Osteoblast (primary cell): ENCODE data around the gene IFRD2. TPM values are rescaled to one million over a fixed set of nuclear protein-coding genes. Genes with fewer than 3 reads are reported as not detected.

Experiments
- DNase-seq: peaks from one replicate; pipeline ENCODE4 v3.0.0; 2011; ENCODE audit warnings: low spot score, mixed read lengths; ENCODE audit not compliant: insufficient read length; ENCODE audit errors: missing footprints
- H2AFZ ChIP-seq: 2 replicates; pipeline ENCODE4 v1.6.0; 2011; ENCODE audit warnings: mild to moderate bottlenecking, low read length
- H3K27ac ChIP-seq: 2 replicates; pipeline ENCODE4 v1.5.1; 2011; ENCODE audit warnings: mild to moderate bottlenecking, low read depth, low read length, moderate library complexity
- H3K27me3 ChIP-seq: 2 replicates; pipeline ENCODE4 v1.6.0; 2012; ENCODE audit warnings: mild to moderate bottlenecking, control low read depth, inconsistent platforms, low read length, moderate library complexity; ENCODE audit not compliant: insufficient read depth
- H3K36me3 ChIP-seq: 2 replicates; pipeline ENCODE4 v1.5.1; 2011; ENCODE audit warnings: mild to moderate bottlenecking, low read length, control low read depth, moderate library complexity; ENCODE audit not compliant: insufficient read depth
- H3K4me1 ChIP-seq: 2 replicates; pipeline ENCODE4 v1.5.1; 2011; ENCODE audit warnings: mild to moderate bottlenecking, low read length, control low read depth, moderate library complexity; ENCODE audit not compliant: insufficient read depth
- H3K4me2 ChIP-seq: 2 replicates; pipeline ENCODE4 v1.6.0; 2011; ENCODE audit warnings: mild to moderate bottlenecking, low read length; ENCODE audit not compliant: insufficient read depth
- H3K4me3 ChIP-seq: fragments of 200-600 bp; sonication (generic); 3 replicates; pipeline ENCODE4 v1.5.1; 2012; ENCODE audit warnings: mild to moderate bottlenecking, low read length, inconsistent platforms; ENCODE audit not compliant: insufficient read depth
- H3K79me2 ChIP-seq: 2 replicates; pipeline ENCODE4 v1.6.0; 2012; ENCODE audit warnings: mild to moderate bottlenecking, low read length, control low read depth, inconsistent platforms; ENCODE audit not compliant: insufficient read depth
- H3K9me3 ChIP-seq: 2 replicates; pipeline ENCODE4 v1.5.1; 2011; ENCODE audit warnings: low read depth, low read length, control low read depth
- H4K20me1 ChIP-seq: 2 replicates; pipeline ENCODE4 v1.6.0; 2012; ENCODE audit warnings: mild to moderate bottlenecking, low read length, control low read depth; ENCODE audit not compliant: insufficient read depth
- CTCF ChIP-seq: IDR thresholded peaks from 2 replicates; pipeline ENCODE4 v1.5.1; 2011; ENCODE audit warnings: mild to moderate bottlenecking, low read depth, low read length, moderate library complexity; ENCODE audit errors: extremely low read depth
- total RNA-seq: library from RNA; depleted of rRNA; stranded (reverse); fragments of >200 nt; gene quantifications from 2 replicates; pipeline ENCODE4 v1.2.3, GENCODE V29; 2012

Gene IFRD2
- total RNA-seq, 1 donor, result 65.1 TPM

DNA sequence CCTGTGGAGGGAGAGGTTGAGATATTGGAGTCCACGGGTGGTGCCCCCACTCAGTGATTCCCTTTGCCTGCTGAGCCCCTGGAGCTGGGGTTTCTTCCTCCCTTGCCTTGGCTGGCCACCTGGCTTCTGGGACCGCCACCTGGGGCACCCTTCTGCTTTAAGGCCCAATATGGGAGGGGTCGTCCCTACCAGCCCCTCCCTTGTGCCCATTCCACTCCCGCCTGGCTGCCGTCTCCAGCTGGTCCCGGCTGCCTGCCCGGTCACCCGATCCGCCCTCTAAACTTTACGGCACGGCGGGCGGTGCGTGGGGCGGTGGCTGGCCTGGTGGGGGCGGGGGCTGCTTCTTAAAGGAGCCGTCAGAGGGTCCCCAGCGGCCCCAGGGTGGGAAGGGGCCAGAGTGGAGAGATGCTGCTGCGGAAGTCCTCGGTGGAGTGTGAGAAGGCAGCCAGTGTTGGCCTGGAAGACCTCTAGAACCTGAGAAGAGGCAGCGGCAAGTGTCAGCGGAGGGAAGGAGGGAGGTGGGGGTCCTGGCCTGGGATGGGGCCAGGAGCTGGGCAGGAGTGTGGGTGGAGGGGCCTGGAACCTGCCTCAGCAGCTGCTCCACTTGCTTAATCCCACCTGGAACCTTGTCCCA is 24.8 kb downstream of the IFRD2 start:
- H3K9me3 ChIP-seq, result no peaks in the 10 kb centered on the region
- TF ChIP-seq CTCF, result no peak
- H3K4me2 ChIP-seq, result peak overlapping the region; percentile 59
- H3K4me3 ChIP-seq, result peak overlapping the region; percentile 60
- H4K20me1 ChIP-seq, result no peaks in the 10 kb centered on the region
- no peak overlapping the region for H2AFZ ChIP-seq
- H3K36me3 ChIP-seq, result no peaks in the 10 kb centered on the region
- no peak for DNase-seq
- no peaks in the 10 kb centered on the region for H3K79me2 ChIP-seq
- H3K27ac ChIP-seq, result no peak overlapping the region
- no peaks in the 10 kb centered on the region for H3K27me3 ChIP-seq
- peaks cover 47% of the 10 kb centered on the region for H3K4me1 ChIP-seq

- no peaks in the 10 kb centered on the region for H3K27me3 ChIP-seq
- H3K4me2 ChIP-seq, result peak overlapping the region; percentile 59
- no peak for DNase-seq
- peaks cover 47% of the 10 kb centered on the region for H3K4me1 ChIP-seq
- no peaks in the 10 kb centered on the region for H3K9me3 ChIP-seq
- peak overlapping the region; percentile 60 for H3K4me3 ChIP-seq
- H3K27ac ChIP-seq, result no peak overlapping the region
- H2AFZ ChIP-seq, result no peak overlapping the region
- no peaks in the 10 kb centered on the region for H3K36me3 ChIP-seq
- no peak for TF ChIP-seq CTCF
- no peaks in the 10 kb centered on the region for H3K79me2 ChIP-seq
- H4K20me1 ChIP-seq, result no peaks in the 10 kb centered on the region
These were observed 25.4 kb downstream of the IFRD2 start for GRCh38 chr3:50266836-50267235.

DNA sequence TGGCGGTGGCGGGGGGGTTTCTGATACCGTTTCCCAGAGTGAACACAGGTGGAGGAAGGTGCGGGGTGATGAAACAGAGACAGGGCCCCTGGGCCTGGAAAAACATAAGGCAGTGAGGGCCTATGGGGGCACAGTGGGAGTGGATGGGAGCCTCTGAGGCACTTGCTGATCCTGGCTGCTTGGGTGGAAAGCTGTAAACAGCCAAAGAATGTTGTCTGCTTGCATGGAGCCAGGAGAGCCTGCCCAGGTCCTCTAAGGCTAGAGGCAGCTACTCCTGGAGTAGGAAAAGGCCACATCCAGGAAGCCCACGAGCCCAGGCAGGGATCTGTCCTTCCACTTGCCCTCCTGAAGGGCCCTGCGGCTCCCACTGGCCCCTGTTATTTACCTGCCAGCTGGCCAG is 26.2 kb downstream of the IFRD2 start:
- H3K4me2 ChIP-seq, result no peak overlapping the region
- DNase-seq, result no peak
- peaks cover 52% of the 10 kb centered on the region for H3K4me1 ChIP-seq
- H4K20me1 ChIP-seq, result no peaks in the 10 kb centered on the region
- no peaks in the 10 kb centered on the region for H3K9me3 ChIP-seq
- no peak overlapping the region for H3K27ac ChIP-seq
- H2AFZ ChIP-seq, result no peak overlapping the region
- H3K4me3 ChIP-seq, result no peak overlapping the region
- no peaks in the 10 kb centered on the region for H3K27me3 ChIP-seq
- no peaks in the 10 kb centered on the region for H3K79me2 ChIP-seq
- no peaks in the 10 kb centered on the region for H3K36me3 ChIP-seq
- no peak for TF ChIP-seq CTCF

- no peak overlapping the region for H2AFZ ChIP-seq
- no peaks in the 10 kb centered on the region for H3K79me2 ChIP-seq
- no peak overlapping the region for H3K4me3 ChIP-seq
- no peak for TF ChIP-seq CTCF
- no peaks in the 10 kb centered on the region for H3K9me3 ChIP-seq
- H3K36me3 ChIP-seq, result no peaks in the 10 kb centered on the region
- DNase-seq, result no peak
- peaks cover 54% of the 10 kb centered on the region for H3K4me1 ChIP-seq
- no peaks in the 10 kb centered on the region for H4K20me1 ChIP-seq
- no peak overlapping the region for H3K4me2 ChIP-seq
- no peaks in the 10 kb centered on the region for H3K27me3 ChIP-seq
- H3K27ac ChIP-seq, result no peak overlapping the region
These were observed 26.7 kb downstream of the IFRD2 start for GRCh38 chr3:50265571-50265970.
